T-helper 1 cell (primary cell): ENCODE data around the gene RPTOR.

Experiments used
- DNase-seq, 5 donors: peaks; one replicate each; pipeline ENCODE4 v3.0.0-alpha.2; 2012 to 2020

RPTOR gene

GRCh38 chr17:80855196-80855947 is 310.7 kb downstream of the RPTOR start:
- no peak for DNase-seq

GRCh38 chr17:80855948-80856862 is 311.6 kb downstream of the RPTOR start:
- DNase-seq, result peak in 3 of 5 donors; percentile 44 to 98 (median 48)

GRCh38 chr17:80856863-80857755 is 312.5 kb downstream of the RPTOR start:
- no peak for DNase-seq

- DNase-seq, result no peak
Observed at GRCh38 chr17:80857756-80858171, 313.1 kb downstream of the RPTOR start.

GRCh38 chr17:80858301-80859001 is 313.8 kb downstream of the RPTOR start:
- DNase-seq, result no peak

- no peak for DNase-seq
Observed at GRCh38 chr17:80859002-80859941, 314.6 kb downstream of the RPTOR start.

GRCh38 chr17:80860101-80860671 is 315.5 kb downstream of the RPTOR start:
- no peak for DNase-seq

- no peak for DNase-seq
Observed at GRCh38 chr17:80860703-80861417, 316.2 kb downstream of the RPTOR start.

GRCh38 chr17:80861418-80861815 is 316.8 kb downstream of the RPTOR start:
- DNase-seq, result peak in 1 of 5 donors; percentile 54

- peak in 3 of 5 donors; percentile 28 to 80 (median 36) for DNase-seq
Observed at GRCh38 chr17:80861892-80862291, 317.3 kb downstream of the RPTOR start.

- DNase-seq, result no peak
Observed at GRCh38 chr17:80862481-80862961, 317.9 kb downstream of the RPTOR start.

GRCh38 chr17:80862978-80863377 is 318.3 kb downstream of the RPTOR start:
- no peak for DNase-seq

- DNase-seq, result no peak
Observed at GRCh38 chr17:80863626-80864025, 319.0 kb downstream of the RPTOR start.

GRCh38 chr17:80864751-80865150 is 320.1 kb downstream of the RPTOR start:
- DNase-seq, result no peak

- peak in 3 of 5 donors; percentile 27 to 74 (median 58) for DNase-seq
Observed at GRCh38 chr17:80866050-80866793, 321.6 kb downstream of the RPTOR start.

GRCh38 chr17:80868022-80868609 is 323.5 kb downstream of the RPTOR start:
- peak in 1 of 5 donors; percentile 30 for DNase-seq

GRCh38 chr17:80869481-80870145 is 325.0 kb downstream of the RPTOR start:
- DNase-seq, result no peak

- peak in 1 of 5 donors; percentile 69 for DNase-seq
Observed at GRCh38 chr17:80870401-80870800, 325.8 kb downstream of the RPTOR start.
